HL-60 (cell line): ENCODE results near the gene RERE.

Experiments
- DNase-seq, 2 experiments: peaks; one replicate each; pipeline ENCODE4 v3.0.0-alpha.2; 2010 to 2020; ENCODE audit warnings: low read depth in 1 of 2, low spot score in 1 of 2
- H3K27ac ChIP-seq: fragments of 250-450 bp; sonication (Bioruptor Pico); replicated peaks from 2 replicates; pipeline ENCODE4 v1.5.1; 2020; ENCODE audit warnings: mild to moderate bottlenecking, moderate library complexity
- H3K27me3 ChIP-seq: fragments of 250-450 bp; sonication (Bioruptor Pico); 2 replicates; pipeline ENCODE4 v1.5.1; 2021; ENCODE audit warnings: mild to moderate bottlenecking, moderate library complexity; ENCODE audit not compliant: insufficient read depth, poor library complexity, severe bottlenecking
- H3K4me3 ChIP-seq: replicated peaks from 2 replicates; pipeline ENCODE4 v1.5.1; 2011; ENCODE audit warnings: mild to moderate bottlenecking, control low read depth, low read length; ENCODE audit not compliant: insufficient read depth
- CTCF ChIP-seq: IDR thresholded peaks from one replicate; pipeline ENCODE4 v1.5.1; 2011; ENCODE audit warnings: low read length, control low read depth, inconsistent platforms; ENCODE audit not compliant: insufficient read depth
- GABPA ChIP-seq: IDR thresholded peaks from 2 replicates; pipeline ENCODE4 v1.6.1; 2012; ENCODE audit warnings: low read depth
- POLR2AphosphoS5 ChIP-seq: IDR thresholded peaks from 2 replicates; pipeline ENCODE4 v1.6.1; 2012; ENCODE audit warnings: low read depth
- REST ChIP-seq: IDR thresholded peaks from 2 replicates; pipeline ENCODE4 v1.6.1; 2012; ENCODE audit warnings: low read depth; ENCODE audit not compliant: insufficient replicate concordance
- SPI1 ChIP-seq: IDR thresholded peaks from 2 replicates; pipeline ENCODE4 v1.6.1; 2012; ENCODE audit warnings: low read depth, mild to moderate bottlenecking, borderline replicate concordance

RERE gene

GRCh38 chr1:8427493-8427892 is 389.9 kb downstream of the RERE start:
- Histone ChIP-seq H3K27ac (peak overlapping the region; percentile 93), H3K27me3 (no peaks in the 10 kb centered on the region), H3K4me3 (no peak overlapping the region; the same call in 1 of the 2 replicates)
- DNase-seq, result peak; percentile 88 to 90
- TF ChIP-seq CTCF (no peak), REST (peak; percentile 20), SPI1 (no peak), POLR2AphosphoS5 (peak; percentile 84), GABPA (no peak)

GRCh38 chr1:8426996-8427395 is 390.4 kb downstream of the RERE start:
- Histone ChIP-seq H3K27me3 (no peaks in the 10 kb centered on the region), H3K4me3 (no peak overlapping the region), H3K27ac (peak overlapping the region; percentile 93)
- no peak for TF ChIP-seq CTCF
- no peak for TF ChIP-seq POLR2AphosphoS5
- TF ChIP-seq GABPA, result no peak
- TF ChIP-seq SPI1, result no peak
- no peak for TF ChIP-seq REST
- no peak for DNase-seq

GRCh38 chr1:8425781-8426161 is 391.7 kb downstream of the RERE start:
- no peak for DNase-seq
- no peak overlapping the region for H3K4me3 ChIP-seq
- no peak for TF ChIP-seq SPI1
- TF ChIP-seq REST, result no peak
- no peak for TF ChIP-seq GABPA
- TF ChIP-seq CTCF, result no peak
- TF ChIP-seq POLR2AphosphoS5, result no peak
- H3K27me3 ChIP-seq, result no peaks in the 10 kb centered on the region
- H3K27ac ChIP-seq, result no peak overlapping the region
